NCI-H2171 (cell line): ENCODE data around the gene CADPS.

Source experiments
- DNase-seq: peaks from one replicate; lab custom pipeline; 2025; lab: John Stamatoyannopoulos, UW

The CADPS gene

DNA sequence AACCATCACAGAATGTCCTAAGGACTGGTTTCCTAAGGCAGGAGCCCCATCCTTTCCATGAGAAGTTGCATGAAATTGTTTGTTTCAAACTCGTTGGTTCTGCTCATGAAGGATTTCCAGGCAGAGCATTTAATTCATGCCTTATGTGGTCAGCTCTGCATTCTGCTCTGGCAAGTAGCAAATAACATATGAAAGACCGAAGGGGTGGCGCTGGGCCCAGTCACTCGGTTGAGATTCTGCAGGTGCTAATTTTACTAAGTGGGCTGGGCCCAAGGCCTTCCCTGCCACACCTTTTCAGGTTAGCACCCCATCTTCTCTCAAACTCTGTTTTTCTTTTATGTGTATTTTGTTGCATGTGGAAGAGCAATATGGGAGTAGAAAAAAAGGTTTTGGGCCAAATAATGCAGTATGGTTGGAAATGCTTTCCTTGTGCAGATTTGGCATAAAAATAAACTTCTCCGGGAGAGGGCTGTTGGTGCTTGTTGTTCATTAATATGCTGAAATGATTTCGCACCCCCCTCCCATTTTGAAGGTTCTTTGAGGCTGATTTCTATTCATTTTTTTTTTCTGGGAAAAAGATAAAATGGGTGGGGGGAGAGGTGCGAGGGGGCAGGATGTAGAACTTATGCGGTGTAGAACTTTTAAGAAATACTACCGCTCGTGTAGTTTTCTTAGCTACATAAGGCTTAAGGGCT is 318.9 kb downstream of the CADPS start:
- no peak for DNase-seq

GRCh38 chr3:62554264-62554799 is 320.9 kb downstream of the CADPS start:
- DNase-seq: no peak

DNA sequence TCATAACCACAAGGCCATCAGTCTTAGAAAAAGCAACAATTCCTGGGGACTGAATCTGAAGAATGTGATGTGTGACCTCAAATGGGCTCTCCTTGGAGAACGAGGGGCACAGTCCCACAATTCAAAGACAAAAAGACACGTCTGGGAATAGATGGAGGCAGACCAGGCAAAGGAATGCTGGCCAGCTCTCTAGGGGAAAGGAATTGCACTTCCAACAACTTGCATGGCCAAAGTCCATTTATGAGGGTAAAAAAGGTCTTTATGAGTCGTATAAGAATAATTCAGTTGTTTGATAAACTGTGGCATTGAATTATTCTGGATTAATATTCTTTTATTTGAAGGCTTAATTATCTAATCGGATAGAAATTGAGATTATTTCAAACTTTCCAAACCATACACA is 321.4 kb downstream of the CADPS start:
- no peak for DNase-seq

- DNase-seq: no peak
These were observed 323.7 kb downstream of the CADPS start for GRCh38 chr3:62551556-62551955.

- DNase-seq: no peak
These were observed 324.8 kb downstream of the CADPS start for GRCh38 chr3:62550439-62550838.

GRCh38 chr3:62548528-62549205 is 326.5 kb downstream of the CADPS start:
- DNase-seq: no peak

DNA sequence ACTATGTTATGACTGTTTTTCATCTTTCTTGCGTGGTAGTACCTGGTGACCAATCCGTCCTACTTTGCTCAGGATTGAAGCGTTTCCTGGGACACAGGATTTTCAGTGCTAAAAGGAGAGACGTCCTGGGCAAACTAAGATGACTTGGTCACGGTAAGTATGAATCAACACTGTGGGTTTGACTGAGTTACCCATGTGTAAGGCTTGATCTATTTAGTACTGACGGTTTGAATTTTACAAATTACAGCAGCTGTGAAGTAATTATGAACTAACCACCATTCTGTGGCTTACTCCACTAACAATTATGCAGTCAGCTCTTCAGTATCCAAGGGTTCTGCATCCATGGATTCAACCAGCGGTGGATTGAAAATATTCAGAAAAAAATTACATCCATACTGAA is 328.9 kb downstream of the CADPS start:
- DNase-seq: no peak

- DNase-seq: no peak
These were observed 333.0 kb downstream of the CADPS start for GRCh38 chr3:62542185-62542584.

- DNase-seq: no peak
These were observed 335.5 kb downstream of the CADPS start for GRCh38 chr3:62539762-62540161.

GRCh38 chr3:62538691-62539356 is 336.4 kb downstream of the CADPS start:
- no peak for DNase-seq

DNA sequence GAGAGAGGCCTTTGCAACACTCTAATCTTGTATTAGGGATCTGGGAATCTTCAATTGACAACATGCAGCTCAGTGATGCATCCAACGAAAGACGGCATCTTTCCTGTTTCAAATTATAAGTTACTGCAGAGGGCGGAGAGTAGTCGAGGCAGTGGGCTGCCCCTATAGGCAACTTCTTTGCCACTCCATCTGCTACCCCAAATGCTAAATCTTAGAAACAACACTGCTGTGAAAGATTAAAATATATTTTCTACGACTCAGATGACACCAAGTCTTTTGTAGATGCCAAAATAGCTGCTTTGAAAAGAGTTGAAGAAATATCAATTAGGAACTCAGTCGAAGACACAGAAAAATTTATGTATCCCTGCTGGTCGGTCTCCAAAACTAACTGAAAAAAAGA is 340.9 kb downstream of the CADPS start:
- DNase-seq: no peak

DNA sequence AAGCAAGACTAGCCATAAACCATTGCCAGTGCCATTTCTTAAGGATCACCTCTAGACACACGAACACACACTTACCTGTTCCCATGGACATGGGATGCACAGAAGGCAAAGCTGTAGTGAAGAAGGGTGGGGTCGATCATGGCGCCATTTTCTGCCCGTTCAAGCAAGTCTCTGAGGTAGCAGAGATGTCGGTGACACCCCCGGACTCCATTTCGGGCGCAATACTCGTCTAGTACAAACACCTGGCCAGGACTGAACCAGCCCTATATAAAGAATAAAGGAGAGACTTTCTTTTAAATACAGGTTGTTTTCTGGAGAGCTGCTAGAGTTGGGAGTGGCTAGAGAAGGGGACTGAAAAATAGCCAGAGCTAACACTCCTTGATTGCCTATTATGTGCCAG is 342.4 kb downstream of the CADPS start:
- no peak for DNase-seq

DNA sequence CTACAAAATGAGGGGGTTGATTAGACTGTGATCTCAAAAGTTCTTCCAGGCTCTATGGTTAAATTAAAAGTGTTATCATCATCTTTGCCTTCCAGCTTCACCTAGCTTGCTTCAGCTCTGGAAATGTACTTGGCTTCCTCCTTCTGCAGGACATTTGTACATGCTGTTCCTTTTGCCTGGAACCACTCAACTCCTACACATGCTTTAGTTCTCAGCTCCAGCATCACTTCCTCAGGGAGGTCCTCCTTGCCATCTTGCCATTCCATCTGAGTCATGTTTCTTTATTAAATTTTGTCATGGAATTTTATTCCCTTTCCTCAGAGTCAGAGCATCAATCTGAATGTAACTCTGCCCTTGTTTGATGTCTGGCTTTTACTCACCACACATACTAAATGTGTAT is 343.2 kb downstream of the CADPS start:
- no peak for DNase-seq

DNA sequence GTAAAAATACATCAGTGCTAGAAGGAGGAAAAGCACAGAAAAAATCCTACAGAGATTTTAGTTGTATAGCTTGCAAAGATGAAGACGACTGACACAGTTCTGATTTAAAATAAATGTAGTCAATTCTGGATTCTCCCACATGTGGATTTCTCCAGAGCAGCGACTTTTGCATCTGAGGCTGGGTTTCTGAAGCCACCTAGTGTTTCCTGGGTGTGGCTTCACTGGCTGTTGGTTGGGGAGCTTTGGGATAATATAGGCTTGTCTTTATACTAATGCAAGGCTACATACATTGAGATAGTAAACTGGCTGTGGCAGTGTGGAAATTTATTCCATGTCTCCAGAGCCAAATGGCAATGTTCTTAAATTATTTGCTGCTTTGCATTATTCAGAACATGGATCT is 343.7 kb downstream of the CADPS start:
- DNase-seq: no peak

GRCh38 chr3:62529230-62529629 is 346.0 kb downstream of the CADPS start:
- peak; percentile 32 for DNase-seq

- DNase-seq: no peak
These were observed 347.7 kb downstream of the CADPS start for GRCh38 chr3:62527474-62527873.

- DNase-seq: peak; percentile 16
These were observed 349.9 kb downstream of the CADPS start for GRCh38 chr3:62525281-62525680.

DNA sequence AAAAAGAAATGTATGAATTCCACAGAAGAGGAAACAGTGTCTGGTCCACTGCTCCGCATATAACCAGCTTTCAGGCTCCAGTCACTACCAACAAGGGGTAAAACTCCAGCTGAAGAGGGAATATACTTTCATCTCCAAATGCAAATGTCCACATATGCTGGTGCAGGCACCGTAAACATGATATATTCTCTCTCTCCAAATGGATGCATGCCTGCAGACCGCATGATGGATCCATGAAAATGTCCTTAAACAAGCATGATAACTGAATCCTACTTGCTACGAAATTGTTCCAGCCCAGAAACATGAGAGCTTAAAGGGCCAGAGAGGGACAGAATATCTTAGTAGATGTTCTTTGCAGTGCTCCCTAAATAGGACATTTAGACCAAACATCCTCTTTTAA is 351.5 kb downstream of the CADPS start:
- no peak for DNase-seq

DNA sequence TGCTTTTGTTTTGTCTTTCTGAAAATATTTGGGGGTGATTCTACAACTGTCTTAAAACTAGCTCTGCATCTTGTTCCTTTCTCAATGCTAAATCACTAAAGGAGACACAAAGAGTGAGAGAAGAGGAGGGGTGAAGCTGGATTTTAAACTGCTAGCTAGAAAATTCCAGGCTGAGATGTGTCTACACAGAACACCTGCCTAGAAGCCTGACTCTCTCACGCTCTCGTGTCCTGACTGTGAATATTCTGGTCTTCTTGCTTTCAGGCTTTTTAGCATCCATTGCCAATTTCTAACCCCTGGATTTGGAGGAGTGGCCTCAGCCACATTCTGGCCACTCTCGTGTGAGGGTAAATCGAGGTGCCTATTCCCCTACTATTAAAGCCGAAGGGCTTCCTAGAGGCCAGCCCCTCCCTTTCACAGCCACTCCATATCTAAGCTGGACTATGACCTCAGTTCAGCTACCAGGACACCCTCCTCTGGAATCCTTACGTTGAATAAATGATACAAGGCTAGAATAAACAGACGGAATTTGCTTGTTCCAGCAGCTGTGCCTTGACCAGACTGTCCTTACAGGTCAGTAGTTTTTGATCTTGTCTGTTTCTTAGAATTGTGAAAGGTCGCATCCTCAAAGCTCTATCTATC is 353.6 kb downstream of the CADPS start:
- DNase-seq: no peak

DNA sequence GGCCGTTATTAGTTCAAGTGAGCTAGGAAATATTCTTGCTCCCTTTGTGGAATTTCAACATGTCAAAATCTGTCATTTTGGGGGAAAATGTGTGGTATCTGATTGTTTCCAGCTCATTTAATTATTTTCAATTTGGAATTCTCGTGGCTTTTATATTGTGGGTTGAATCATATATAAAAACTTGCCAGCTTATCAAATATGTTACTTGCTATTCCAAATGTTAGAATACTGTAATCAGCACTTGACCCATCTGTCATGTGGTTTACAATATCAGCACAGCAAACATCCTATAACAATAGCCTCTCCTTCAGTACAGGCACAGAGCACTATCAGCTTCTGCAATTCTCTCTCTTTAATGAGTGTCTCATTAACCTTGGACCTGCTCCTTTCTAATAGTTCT is 371.7 kb downstream of the CADPS start:
- peak; percentile 3 for DNase-seq

DNA sequence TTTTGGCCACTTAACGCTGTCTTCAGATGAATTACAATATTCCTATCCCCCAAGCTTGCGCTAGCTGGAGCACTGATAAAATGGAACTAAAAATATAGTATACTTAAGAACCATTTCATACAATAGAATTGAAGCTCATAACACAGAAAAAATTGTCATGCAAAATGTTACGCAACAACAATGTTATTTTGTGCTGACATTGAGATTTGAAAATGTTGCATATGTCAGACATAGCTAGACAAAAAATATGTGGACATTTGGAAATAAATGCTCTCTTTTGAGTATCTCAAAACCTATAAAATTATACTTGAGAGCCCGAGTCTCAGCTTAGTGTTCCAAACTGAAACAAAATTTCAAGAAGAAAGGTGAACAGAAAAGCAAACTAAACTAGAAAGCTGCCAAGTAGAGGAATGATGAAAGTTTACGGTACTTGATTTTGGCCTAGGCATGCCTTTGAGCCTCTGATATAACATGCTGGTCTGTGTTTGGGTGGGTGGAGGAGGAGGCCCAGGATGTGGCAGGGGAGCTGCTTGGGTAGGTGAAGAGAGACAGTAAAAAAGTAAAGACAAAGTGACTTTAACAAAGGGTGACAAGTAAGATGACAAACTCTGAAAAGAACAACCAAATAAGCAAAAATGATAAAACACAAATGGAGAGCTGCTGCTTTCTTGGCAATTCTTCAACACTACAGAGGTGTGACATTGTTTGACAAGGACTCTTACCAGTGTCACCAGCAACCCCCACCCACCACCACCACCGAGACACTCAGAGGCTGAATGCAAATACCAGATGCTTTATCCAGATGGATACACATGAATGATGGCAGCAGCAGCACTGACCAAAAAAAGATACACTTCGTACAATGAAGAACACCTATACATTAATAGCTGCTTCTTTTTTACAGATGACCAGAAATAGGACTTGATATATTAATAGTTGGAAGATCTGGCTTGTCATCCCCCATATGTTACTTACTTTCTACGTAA is 372.6 kb downstream of the CADPS start:
- peak; percentile 16 for DNase-seq
